HCT116 (cell line): Measurements from ENCODE around the gene IRF2. TPM values are rescaled to one million over a fixed set of nuclear protein-coding genes. Genes with fewer than 3 reads are reported as not detected.

Source experiments
- ATAC-seq: fragments of 200-7000 bp; cut with Tn5 transposase; 2 replicates; pipeline ENCODE4 v1.9.1; 2020; ENCODE audit warnings: mild to moderate bottlenecking, moderate library complexity
- BruUV-seq: library from RNA; stranded (reverse); fragments of 400-500 nt; replicated peaks from 2 replicates; lab custom pipeline; 2021; lab: Mats Ljungman, UMichigan
- CTCF ChIA-PET: fragments of 300-600 bp; sonication (Branson Sonifier 250); formaldehyde crosslinking; loops from one replicate; lab custom pipeline; 2021; ENCODE audit warnings: antibody characterized with exemption; lab: Charles Lee
- POLR2A ChIA-PET: fragments of 300-600, 350-600 bp; sonication (Branson Sonifier 250); formaldehyde crosslinking; loops from one replicate; lab custom pipeline; 2021; ENCODE audit warnings: antibody characterized with exemption; lab: Charles Lee
- RAD21 ChIA-PET, 2 experiments: fragments of 300-600 bp; sonication (Branson Sonifier 250); formaldehyde crosslinking; loops; one replicate each; lab custom pipeline; 2023; ENCODE audit warnings: low total read pairs in 2 of 2; ENCODE audit not compliant: uncharacterized antibody in 2 of 2, unreplicated experiment in 2 of 2, low non-redundant PET in 1 of 2; lab: Charles Lee
- DNase-seq: peaks from one replicate; pipeline ENCODE4 v3.0.0-alpha.2; 2010; ENCODE audit warnings: low read depth, low spot score
- H2AFZ ChIP-seq: fragments of 200-600 bp; shearing (Covaris generic), sonication (generic); 2 replicates; pipeline ENCODE4 v1.6.1; 2017; ENCODE audit warnings: low read depth, mixed run types, mixed read lengths, antibody characterized with exemption, low read length; ENCODE audit not compliant: poor library complexity, severe bottlenecking
- H3K27ac ChIP-seq: 2 replicates; pipeline ENCODE4 v1.5.1; 2012; ENCODE audit warnings: low read depth, low read length
- H3K27me3 ChIP-seq: fragments of 200-600 bp; sonication (generic); 2 replicates; pipeline ENCODE4 v1.6.1; 2016; ENCODE audit warnings: mixed run types, low read length, mixed read lengths; ENCODE audit not compliant: insufficient read depth
- H3K36me3 ChIP-seq, 2 experiments: fragments of 200-500 bp in 1 of 2; fragments of 200-600 bp in 1 of 2; sonication (Bioruptor generic) in 1 of 2; sonication (generic) in 1 of 2; 2 replicates each; pipeline versions ENCODE4 v1.5.1 to v1.6.1; 2014 to 2016; ENCODE audit warnings: low read length in 2 of 2, inconsistent platforms in 1 of 2, mixed read lengths in 1 of 2, mixed run types in 1 of 2; ENCODE audit not compliant: insufficient read depth in 2 of 2, control insufficient read depth in 1 of 2
- H3K4me1 ChIP-seq, 2 experiments: fragments of 200-600 bp in 1 of 2; sonication (generic) in 1 of 2; 2 replicates each; pipeline versions ENCODE4 v1.5.1 to v1.6.1; 2012 to 2017; ENCODE audit warnings: low read length in 2 of 2, inconsistent platforms in 1 of 2, mild to moderate bottlenecking in 1 of 2, mixed read lengths in 1 of 2, mixed run types in 1 of 2, moderate library complexity in 1 of 2; ENCODE audit not compliant: insufficient read depth in 2 of 2, control insufficient read depth in 1 of 2
- H3K4me2 ChIP-seq: fragments of 200-600 bp; sonication (generic); 2 replicates; pipeline ENCODE4 v1.6.1; 2017; ENCODE audit warnings: mixed run types, low read length, mixed read lengths
- H3K4me3 ChIP-seq, 2 experiments: fragments of 200-600 bp in 1 of 2; sonication (generic) in 1 of 2; replicated peaks in 1 of 2; 2 replicates each; pipeline ENCODE4 v1.5.1; 2011 to 2016; ENCODE audit warnings: low read length in 2 of 2, control low read depth in 1 of 2, low read depth in 1 of 2, mild to moderate bottlenecking in 1 of 2, mixed read lengths in 1 of 2, mixed run types in 1 of 2
- H3K79me2 ChIP-seq: fragments of 200-600 bp; sonication (generic); 2 replicates; pipeline ENCODE4 v1.6.1; 2017; ENCODE audit warnings: mild to moderate bottlenecking, mixed run types, low read length, moderate library complexity, mixed read lengths; ENCODE audit not compliant: insufficient read depth
- H3K9ac ChIP-seq: fragments of 200-600 bp; sonication (generic); 2 replicates; pipeline ENCODE4 v1.6.1; 2016; ENCODE audit warnings: low read length, mixed read lengths
- H3K9me2 ChIP-seq: fragments of 200-600 bp; sonication (generic), shearing (Covaris generic); 2 replicates; pipeline ENCODE4 v1.6.1; 2017; ENCODE audit warnings: mixed run types, mild to moderate bottlenecking, moderate library complexity; ENCODE audit not compliant: insufficient read depth
- H3K9me3 ChIP-seq, 2 experiments: fragments of 200-500 bp in 1 of 2; fragments of 200-600 bp in 1 of 2; sonication (Bioruptor generic) in 1 of 2; sonication (generic) in 1 of 2; 2 replicates each; pipeline ENCODE4 v1.6.1; 2014 to 2017; ENCODE audit warnings: low read length in 2 of 2, mixed read lengths in 2 of 2, inconsistent platforms in 1 of 2, low read depth in 1 of 2, mild to moderate bottlenecking in 1 of 2, mixed run types in 1 of 2, moderate library complexity in 1 of 2; ENCODE audit not compliant: control insufficient read depth in 1 of 2, insufficient read depth in 1 of 2
- H4K20me1 ChIP-seq: fragments of 200-600 bp; sonication (generic), shearing (Covaris generic); 2 replicates; pipeline ENCODE4 v1.6.1; 2017; ENCODE audit warnings: mixed run types, mild to moderate bottlenecking, moderate library complexity; ENCODE audit not compliant: insufficient read depth
- EZH2 ChIP-seq: fragments of 200-600 bp; sonication (generic); IDR thresholded peaks from 2 replicates; pipeline ENCODE4 v1.6.1; 2017; ENCODE audit warnings: antibody characterized with exemption, mixed run types
- FOSL1 ChIP-seq: IDR thresholded peaks from 2 replicates; pipeline ENCODE4 v1.6.1; 2012; ENCODE audit warnings: low read depth
- SIN3A ChIP-seq: IDR thresholded peaks from 2 replicates; pipeline ENCODE4 v1.6.1; 2012; ENCODE audit warnings: low read depth
- SP1 ChIP-seq: IDR thresholded peaks from 2 replicates; pipeline ENCODE4 v1.6.1; 2012; ENCODE audit warnings: low read depth
- TCF7L2 ChIP-seq: IDR thresholded peaks from 2 replicates; pipeline ENCODE4 v1.7.0; 2011; ENCODE audit warnings: borderline replicate concordance, inconsistent platforms; ENCODE audit not compliant: insufficient read depth, insufficient read length; ENCODE audit errors: extremely low read depth
- ZNF274 ChIP-seq: fragments of 200-500 bp; sonication (Bioruptor generic); IDR thresholded peaks from 2 replicates; pipeline ENCODE4 v1.6.1; 2014; ENCODE audit warnings: mild to moderate bottlenecking, low read depth, low read length, inconsistent platforms
- intact Hi-C: fragments of 100-400 bp; cut with micrococcal nuclease; formaldehyde crosslinking; loops from 2 replicates; pipeline ENCODE4 v1.10.0; 2022
- total RNA-seq: library from RNA; stranded (reverse); gene quantifications from one replicate; pipeline ENCODE4 v1.2.1, GENCODE V29; 2021; ENCODE audit not compliant: unreplicated experiment
- TF ChIP-seq, protein P1 (sequence below): IDR thresholded peaks from 2 replicates; pipeline ENCODE4 v1.6.1; 2012
- TF ChIP-seq, protein P2 (sequence below): IDR thresholded peaks from 2 replicates; pipeline ENCODE4 v1.6.1; 2011; ENCODE audit warnings: mild to moderate bottlenecking, low read length, moderate library complexity; ENCODE audit not compliant: insufficient replicate concordance; ENCODE audit errors: extremely low read depth
- TF ChIP-seq, protein P3 (sequence below), 3 experiments: fragments of 200-600 bp in 1 of 3; sonication (generic) in 1 of 3; IDR thresholded peaks in 2 of 3; conservative IDR thresholded peaks in 1 of 3; 2 replicates each; pipeline ENCODE4 v1.5.1; 2012 to 2017; ENCODE audit warnings: low read depth in 2 of 3, low read length in 2 of 3, antibody characterized with exemption in 1 of 3, borderline replicate concordance in 1 of 3, control low read depth in 1 of 3, mild to moderate bottlenecking in 1 of 3, mixed read lengths in 1 of 3, mixed run types in 1 of 3, moderate library complexity in 1 of 3; ENCODE audit not compliant: insufficient read depth in 1 of 3

The IRF2 gene
- total RNA-seq, 1 experiment from 2014 or later: 10.6 TPM

DNA sequence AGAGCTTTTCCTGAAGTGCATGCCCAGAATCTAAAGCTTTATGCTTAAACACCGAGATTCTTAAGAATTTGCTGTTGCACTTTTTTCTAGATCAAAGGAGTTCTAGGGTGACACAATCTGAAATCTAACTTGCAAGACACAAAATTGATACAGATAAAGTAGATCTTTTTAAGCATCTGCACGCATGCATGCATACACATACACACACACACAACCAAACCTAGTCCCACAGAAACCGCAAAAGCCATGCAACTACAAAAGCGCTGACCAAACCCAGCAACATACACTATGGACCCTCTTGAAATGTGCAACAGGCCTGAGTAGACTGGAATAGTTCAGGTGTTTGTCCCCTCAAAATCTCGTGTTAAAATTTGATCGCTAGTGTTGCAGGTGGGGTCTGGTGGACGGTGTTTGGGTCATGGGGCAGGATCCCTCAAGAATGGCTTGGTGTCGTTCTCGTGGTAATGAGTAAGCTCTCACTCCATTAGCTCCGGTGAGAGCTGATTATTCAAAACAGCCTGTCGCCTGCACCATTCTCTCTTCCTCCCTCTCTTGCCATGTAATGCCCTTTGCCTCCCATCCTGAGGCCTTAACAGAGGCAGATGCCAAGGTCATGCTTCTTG is 52.7 kb downstream of the IRF2 start:
- intact Hi-C loops: no loop called here
- Histone ChIP-seq H3K27ac (no peak overlapping the region), H3K36me3 (no peaks in the 10 kb centered on the region), H3K27me3 (no peaks in the 10 kb centered on the region), H3K4me2 (no peak overlapping the region), H3K9me3 (no peaks in the 10 kb centered on the region), H4K20me1 (no peaks in the 10 kb centered on the region), H3K4me1 (peaks cover 11 to 20% of the 10 kb centered on the region in 2 experiments), H3K4me3 (no peak overlapping the region), H3K9ac (no peak overlapping the region), H3K9me2 (no peaks in the 10 kb centered on the region), H2AFZ (no peak overlapping the region), H3K79me2 (no peaks in the 10 kb centered on the region)
- CTCF ChIA-PET: no interaction called here
- BruUV-seq: no TSS peak
- ATAC-seq: no peak
- RAD21 ChIA-PET: no interaction called here
- DNase-seq: no peak
- TF ChIP-seq ZNF274: no peak
- no peak for TF ChIP-seq FOSL1
- TF ChIP-seq, protein P1, sequence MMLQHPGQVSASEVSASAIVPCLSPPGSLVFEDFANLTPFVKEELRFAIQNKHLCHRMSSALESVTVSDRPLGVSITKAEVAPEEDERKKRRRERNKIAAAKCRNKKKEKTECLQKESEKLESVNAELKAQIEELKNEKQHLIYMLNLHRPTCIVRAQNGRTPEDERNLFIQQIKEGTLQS: no peak
- TF ChIP-seq, protein P2, sequence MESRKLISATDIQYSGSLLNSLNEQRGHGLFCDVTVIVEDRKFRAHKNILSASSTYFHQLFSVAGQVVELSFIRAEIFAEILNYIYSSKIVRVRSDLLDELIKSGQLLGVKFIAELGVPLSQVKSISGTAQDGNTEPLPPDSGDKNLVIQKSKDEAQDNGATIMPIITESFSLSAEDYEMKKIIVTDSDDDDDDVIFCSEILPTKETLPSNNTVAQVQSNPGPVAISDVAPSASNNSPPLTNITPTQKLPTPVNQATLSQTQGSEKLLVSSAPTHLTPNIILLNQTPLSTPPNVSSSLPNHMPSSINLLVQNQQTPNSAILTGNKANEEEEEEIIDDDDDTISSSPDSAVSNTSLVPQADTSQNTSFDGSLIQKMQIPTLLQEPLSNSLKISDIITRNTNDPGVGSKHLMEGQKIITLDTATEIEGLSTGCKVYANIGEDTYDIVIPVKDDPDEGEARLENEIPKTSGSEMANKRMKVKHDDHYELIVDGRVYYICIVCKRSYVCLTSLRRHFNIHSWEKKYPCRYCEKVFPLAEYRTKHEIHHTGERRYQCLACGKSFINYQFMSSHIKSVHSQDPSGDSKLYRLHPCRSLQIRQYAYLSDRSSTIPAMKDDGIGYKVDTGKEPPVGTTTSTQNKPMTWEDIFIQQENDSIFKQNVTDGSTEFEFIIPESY: no peak
- TF ChIP-seq, protein P3, sequence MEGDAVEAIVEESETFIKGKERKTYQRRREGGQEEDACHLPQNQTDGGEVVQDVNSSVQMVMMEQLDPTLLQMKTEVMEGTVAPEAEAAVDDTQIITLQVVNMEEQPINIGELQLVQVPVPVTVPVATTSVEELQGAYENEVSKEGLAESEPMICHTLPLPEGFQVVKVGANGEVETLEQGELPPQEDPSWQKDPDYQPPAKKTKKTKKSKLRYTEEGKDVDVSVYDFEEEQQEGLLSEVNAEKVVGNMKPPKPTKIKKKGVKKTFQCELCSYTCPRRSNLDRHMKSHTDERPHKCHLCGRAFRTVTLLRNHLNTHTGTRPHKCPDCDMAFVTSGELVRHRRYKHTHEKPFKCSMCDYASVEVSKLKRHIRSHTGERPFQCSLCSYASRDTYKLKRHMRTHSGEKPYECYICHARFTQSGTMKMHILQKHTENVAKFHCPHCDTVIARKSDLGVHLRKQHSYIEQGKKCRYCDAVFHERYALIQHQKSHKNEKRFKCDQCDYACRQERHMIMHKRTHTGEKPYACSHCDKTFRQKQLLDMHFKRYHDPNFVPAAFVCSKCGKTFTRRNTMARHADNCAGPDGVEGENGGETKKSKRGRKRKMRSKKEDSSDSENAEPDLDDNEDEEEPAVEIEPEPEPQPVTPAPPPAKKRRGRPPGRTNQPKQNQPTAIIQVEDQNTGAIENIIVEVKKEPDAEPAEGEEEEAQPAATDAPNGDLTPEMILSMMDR (IDR thresholded peaks at IDR 0.05 in 2 of 3, conservative IDR thresholded peaks at IDR 0.05 in 1 of 3; ENCODE audit: borderline replicate concordance in 1 of 3, insufficient read depth in 1 of 3, low read depth in 2 of 3, low read length in 2 of 3): no peak
- no peak for TF ChIP-seq SIN3A
- no peak for TF ChIP-seq EZH2
- no peak for TF ChIP-seq TCF7L2
- TF ChIP-seq SP1: no peak
- POLR2A ChIA-PET: no interaction called here
